Heart left ventricle (tissue), 16 donors: ENCODE results near the gene TTC32. TPM values are rescaled to one million over a fixed set of nuclear protein-coding genes. Genes with fewer than 3 reads are reported as not detected.
"Not testable (repeated sequence)": the region's sequence is repeated elsewhere in the genome, so short reads cannot be mapped to it uniquely, and the experiment has no call there.

Experiments
- ATAC-seq, 4 donors: fragments of 200-7000 bp; cut with Tn5 transposase; one replicate each; pipeline ENCODE4 v1.9.1; 2020 to 2022; ENCODE audit warnings: moderate library complexity in 4 of 4, mild to moderate bottlenecking in 3 of 4, moderate number of reproducible peaks in 1 of 4
- DNase-seq, 5 donors: peaks; one replicate each; pipeline ENCODE4 v3.0.0-alpha.2; 2020
- H3K27ac ChIP-seq, 12 donors: fragments of 200-600 bp; sonication (generic) in 4 of 12; one replicate each; pipeline versions ENCODE4 v1.5.0 to v1.8.0; 2016 to 2022; ENCODE audit warnings: mild to moderate bottlenecking in 2 of 12
- H3K27me3 ChIP-seq, 9 donors: fragments of 200-600 bp; sonication (generic) in 2 of 9; one replicate each; pipeline versions ENCODE4 v1.5.1 to v1.8.0; 2016 to 2022; ENCODE audit warnings: mild to moderate bottlenecking in 3 of 9
- H3K36me3 ChIP-seq, 9 donors: fragments of 200-600 bp; sonication (generic) in 2 of 9; one replicate each; pipeline versions ENCODE4 v1.5.0 to v1.8.0; 2018 to 2022; ENCODE audit warnings: mild to moderate bottlenecking in 2 of 9
- H3K4me1 ChIP-seq, 12 donors: fragments of 200-600 bp; sonication (generic) in 4 of 12; one replicate each; pipeline versions ENCODE4 v1.5.0 to v1.8.0; 2016 to 2022; ENCODE audit warnings: mild to moderate bottlenecking in 3 of 12
- H3K4me3 ChIP-seq, 12 donors: fragments of 200-600 bp; sonication (generic) in 4 of 12; one replicate each; pipeline versions ENCODE4 v1.5.0 to v1.8.0; 2017 to 2022; ENCODE audit warnings: mild to moderate bottlenecking in 9 of 12, moderate library complexity in 4 of 12
- H3K9me3 ChIP-seq, 12 donors: fragments of 200-600 bp; sonication (generic) in 4 of 12; one replicate each; pipeline versions ENCODE4 v1.5.0 to v1.8.0; 2016 to 2022; ENCODE audit warnings: mild to moderate bottlenecking in 1 of 12
- POLR2A ChIP-seq, 2 donors: fragments of 450-650 bp; IDR thresholded peaks; one replicate each; pipeline ENCODE4 v1.6.1; 2017; ENCODE audit warnings: antibody characterized with exemption in 2 of 2, mild to moderate bottlenecking in 2 of 2, moderate library complexity in 2 of 2
- WGBS, 4 donors: extraction: QIAGEN DNeasy Blood & Tissue Kit in 2 of 4; methylation state at CpG; one replicate each; pipeline versions ENCODE4 v1.1.5 to v1.1.7; 2013 to 2018; 5-methylcytosine and 5-hydroxymethylcytosine counted together
- intact Hi-C, 10 donors: fragments of 100-400 bp; cut with DNase I; formaldehyde crosslinking; loops; one replicate each; pipeline versions ENCODE4 v1.11.1 to v1.14.2; 2022
- polyA plus RNA-seq, 2 donors: library from polyadenylated mRNA; stranded (reverse); fragments of 200-250 nt; gene quantifications; one replicate each; pipeline ENCODE4 v1.2.3, GENCODE V29; 2013
- total RNA-seq, 9 donors: library from RNA; depleted of rRNA in 2 of 9; stranded (reverse); fragments of >200 nt in 2 of 9; fragmentation: NEBNext Ultra II Directional in 3 of 9; extraction: Animal tissue kit (Norgen Biotek cat#: 25700) in 3 of 9; gene quantifications; one replicate each; pipeline versions ENCODE4 v1.1.0 to v1.2.4, GENCODE V29; 2016 to 2023
- TF ChIP-seq, protein P1 (sequence below), 12 donors: fragments of 200-600 bp; sonication (generic) in 4 of 12; IDR thresholded peaks; one replicate each; pipeline versions ENCODE4 v1.5.0 to v1.8.0; 2018 to 2022; ENCODE audit warnings: antibody characterized with exemption in 12 of 12, mild to moderate bottlenecking in 5 of 12
- donor health status: ischemic (EF 13 %, LVEDD 7.1; RV severe dilation, severe dysfunction).
- donor health status: healthy with polysubstance abuse.
- donor health status: DM: no; HTN: yes; CAD: no.
- donor health status: DM: no; HTN: no; CAD: no.
- donor health status: ischemic (EF 25% LVEDD 6.9; RV normal size, moderate dysfunction).
- donor health status: ischemic (EF 25% LVEDD 5.7; RV mildly dilated, moderate dysfunction).
- donor health status: healthy.
- donor health status: DM: yes; HTN: yes; CAD: no.
- donor health status: ischemic (EF 35%, LVEDD 5.7; RV mildly dilated, moderate dysfunction).
- donor health status: nonischemic (EF 11% LVEDD 7.7; RV severe dilation, severe dysfunction).
- donor health status: DM: yes; HTN: yes; CAD: no.
- donor health status: PGD.
- donor health status: ischemic (EF 29% LVEDD 5.4; RV normal size, mild dysfunction).
- donor health status: nonischemic (EF 23%, LVEDD 6.1; RV moderate dilation, normal function).

The TTC32 gene
- total and polyA plus RNA-seq, 11 donors: 2.6 to 10.3 (median 6.3) TPM

DNA sequence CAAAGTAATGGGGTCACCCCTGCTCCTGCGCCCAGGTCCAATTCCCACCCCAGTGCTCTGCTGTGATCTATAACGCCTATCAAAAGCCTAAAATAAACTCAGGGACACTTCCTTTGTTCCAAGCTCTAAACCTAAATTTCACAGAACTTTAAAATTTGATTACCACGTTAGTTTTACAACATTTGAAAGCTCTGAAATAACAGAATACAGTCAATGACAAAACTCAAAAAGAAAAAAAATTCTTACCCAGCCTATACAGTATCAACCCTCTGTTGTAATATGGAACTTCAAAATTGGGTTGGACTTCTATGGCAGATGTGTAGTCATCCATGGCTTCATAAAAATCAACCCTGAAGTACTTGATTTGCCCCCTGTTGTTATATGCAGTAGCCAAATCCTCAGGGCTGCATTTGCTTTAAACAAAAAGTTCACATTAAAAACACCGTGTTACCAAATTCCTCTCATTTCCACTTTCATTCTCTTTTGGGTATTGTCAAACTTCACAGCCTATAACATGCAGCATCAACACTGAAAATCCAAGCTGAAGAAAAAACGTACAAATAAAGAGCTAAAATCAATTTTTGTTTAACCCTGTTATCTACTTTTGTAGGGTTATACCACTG is 4.0 kb downstream of the TTC32 start:
- intact Hi-C loops: loop anchor here in 1 of 10 donors (10.0 kb wide), 1 partner anchor 1343 kb away; no protein-coding TSS in a partner anchor
- Histone ChIP-seq H3K4me3 (no peak overlapping the region), H3K27me3 (no peaks in the 10 kb centered on the region), H3K36me3 (peaks cover 0 to 3% (median 0%) of the 10 kb centered on the region in 9 donors), H3K9me3 (no peaks in the 10 kb centered on the region), H3K4me1 (peaks cover 0 to 68% (median 48%) of the 10 kb centered on the region in 12 donors), H3K27ac (no peak overlapping the region)
- ATAC-seq: no peak
- no peak for DNase-seq
- TF ChIP-seq, protein P1, sequence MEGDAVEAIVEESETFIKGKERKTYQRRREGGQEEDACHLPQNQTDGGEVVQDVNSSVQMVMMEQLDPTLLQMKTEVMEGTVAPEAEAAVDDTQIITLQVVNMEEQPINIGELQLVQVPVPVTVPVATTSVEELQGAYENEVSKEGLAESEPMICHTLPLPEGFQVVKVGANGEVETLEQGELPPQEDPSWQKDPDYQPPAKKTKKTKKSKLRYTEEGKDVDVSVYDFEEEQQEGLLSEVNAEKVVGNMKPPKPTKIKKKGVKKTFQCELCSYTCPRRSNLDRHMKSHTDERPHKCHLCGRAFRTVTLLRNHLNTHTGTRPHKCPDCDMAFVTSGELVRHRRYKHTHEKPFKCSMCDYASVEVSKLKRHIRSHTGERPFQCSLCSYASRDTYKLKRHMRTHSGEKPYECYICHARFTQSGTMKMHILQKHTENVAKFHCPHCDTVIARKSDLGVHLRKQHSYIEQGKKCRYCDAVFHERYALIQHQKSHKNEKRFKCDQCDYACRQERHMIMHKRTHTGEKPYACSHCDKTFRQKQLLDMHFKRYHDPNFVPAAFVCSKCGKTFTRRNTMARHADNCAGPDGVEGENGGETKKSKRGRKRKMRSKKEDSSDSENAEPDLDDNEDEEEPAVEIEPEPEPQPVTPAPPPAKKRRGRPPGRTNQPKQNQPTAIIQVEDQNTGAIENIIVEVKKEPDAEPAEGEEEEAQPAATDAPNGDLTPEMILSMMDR (IDR thresholded peaks at IDR 0.05): no peak
- no peak for TF ChIP-seq POLR2A (IDR thresholded peaks at IDR 0.05)
- 63 to 70% (median 65%) methylated on average over 5 of the region's 5 CpGs for WGBS, 4 donors

DNA sequence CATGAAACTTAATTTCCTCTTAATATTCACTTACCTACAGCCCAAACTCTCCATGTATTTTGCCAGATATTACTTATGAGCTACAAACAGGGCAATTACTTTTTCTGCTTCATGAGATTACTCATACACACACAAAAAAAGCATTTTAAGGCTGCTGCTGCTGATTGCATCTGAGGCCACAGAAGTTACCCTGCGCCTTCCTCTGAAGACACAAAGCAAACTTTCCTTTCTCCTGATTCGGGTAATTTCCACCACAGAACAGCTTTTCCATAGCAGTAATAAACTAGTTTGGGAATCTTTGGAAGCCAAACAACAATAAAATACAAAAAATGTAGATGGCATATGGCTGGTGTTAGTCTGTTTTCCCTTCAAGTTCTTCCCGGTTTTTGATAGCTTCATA is 6.2 kb downstream of the TTC32 start:
- Histone ChIP-seq H3K27me3 (no peaks in the 10 kb centered on the region), H3K9me3 (no peaks in the 10 kb centered on the region), H3K4me1 (peaks cover 0 to 63% (median 43%) of the 10 kb centered on the region in 12 donors), H3K27ac (no peak overlapping the region), H3K36me3 (peaks cover 0 to 3% (median 0%) of the 10 kb centered on the region in 9 donors), H3K4me3 (no peak overlapping the region)
- TF ChIP-seq, protein P1 (IDR thresholded peaks at IDR 0.05): no peak
- TF ChIP-seq POLR2A (IDR thresholded peaks at IDR 0.05): no peak
- intact Hi-C loops: loop anchor here in 1 of 10 donors (10.0 kb wide), 1 partner anchor 1341 kb away; no protein-coding TSS in a partner anchor
- DNase-seq: no peak
- no peak for ATAC-seq
- WGBS, 4 donors: 78 to 83% (median 80%) methylated on average over 3 of the region's 3 CpGs

DNA sequence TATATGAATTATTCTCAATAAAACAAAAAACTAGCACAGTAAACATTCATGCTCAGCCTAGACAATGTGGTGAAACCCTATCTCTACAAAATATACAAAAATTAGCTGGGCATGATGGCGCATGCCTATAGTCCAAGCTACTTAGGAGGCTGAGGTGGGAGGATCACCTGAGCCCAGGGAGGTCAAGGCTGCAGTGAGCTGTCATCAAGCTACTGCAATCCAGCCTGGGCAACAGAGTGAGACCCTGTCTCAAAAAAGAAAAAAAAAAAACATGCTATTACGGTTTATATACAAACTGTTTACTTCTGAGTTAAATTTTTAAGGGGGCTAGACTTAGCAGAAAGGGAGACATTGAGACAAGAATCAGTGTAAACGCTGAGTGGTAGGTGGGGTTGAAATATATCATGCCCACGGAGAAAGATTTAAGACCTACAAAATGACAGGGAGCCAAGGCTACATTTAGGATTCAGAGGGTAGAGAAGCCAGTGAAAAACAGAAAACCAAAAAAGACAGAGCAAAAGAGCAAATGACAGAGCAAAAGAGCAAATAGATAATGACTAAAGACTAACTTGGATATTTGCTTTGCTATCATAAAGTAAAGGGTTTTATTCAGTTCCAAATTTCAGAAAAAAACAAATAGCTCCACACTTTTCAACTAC is 7.5 kb downstream of the TTC32 start:
- WGBS, 4 donors: 94 to 96% (median 95%) methylated on average over 4 of the region's 4 CpGs
- Histone ChIP-seq H3K27me3 (no peaks in the 10 kb centered on the region), H3K27ac (no peak overlapping the region), H3K36me3 (peaks cover 0 to 3% (median 0%) of the 10 kb centered on the region in 9 donors), H3K4me1 (peaks cover 0 to 58% (median 38%) of the 10 kb centered on the region in 12 donors), H3K9me3 (no peaks in the 10 kb centered on the region), H3K4me3 (no peak overlapping the region)
- no peak for ATAC-seq
- TF ChIP-seq POLR2A (IDR thresholded peaks at IDR 0.05): no peak
- TF ChIP-seq, protein P1 (IDR thresholded peaks at IDR 0.05): no peak
- intact Hi-C loops: loop anchor here in 1 of 10 donors (10.0 kb wide), 1 partner anchor 1339 kb away; no protein-coding TSS in a partner anchor
- DNase-seq: no peak

DNA sequence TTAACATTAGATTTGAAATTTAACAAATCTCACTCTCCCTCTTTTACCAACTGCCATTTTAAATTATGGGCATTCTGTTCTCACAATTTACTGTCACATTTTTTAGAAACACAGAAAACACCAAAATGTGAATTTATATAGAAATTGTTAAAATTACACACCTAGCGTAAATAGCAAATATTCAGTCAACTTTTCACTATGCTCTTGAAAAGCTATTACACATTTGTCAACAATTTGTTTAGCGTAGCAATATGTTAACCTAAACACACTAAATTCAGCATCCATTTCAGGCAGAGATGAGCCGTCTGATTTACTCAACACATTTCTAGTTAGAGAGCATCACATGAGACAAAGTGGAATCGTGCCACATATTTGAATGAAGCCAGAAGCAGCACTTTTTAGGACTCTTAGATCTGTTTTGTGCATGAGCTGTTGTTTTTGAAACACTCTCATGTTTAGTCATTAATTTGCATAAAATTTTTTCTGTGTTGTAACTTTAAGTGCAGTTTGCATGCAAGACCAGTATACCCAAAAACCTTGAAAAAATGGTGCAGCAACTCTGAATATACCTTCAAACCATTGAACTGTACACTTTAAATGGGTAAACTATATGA is 8.2 kb downstream of the TTC32 start:
- Histone ChIP-seq H3K27me3 (no peaks in the 10 kb centered on the region), H3K36me3 (peaks cover 0 to 3% (median 0%) of the 10 kb centered on the region in 9 donors), H3K4me1 (peaks cover 0 to 56% (median 36%) of the 10 kb centered on the region in 12 donors), H3K4me3 (no peak overlapping the region), H3K27ac (no peak overlapping the region), H3K9me3 (no peaks in the 10 kb centered on the region)
- ATAC-seq (no peak), DNase-seq (no peak)
- intact Hi-C loops: loop anchor here in 1 of 10 donors (10.0 kb wide), 1 partner anchor 1339 kb away; no protein-coding TSS in a partner anchor
- no peak for TF ChIP-seq POLR2A (IDR thresholded peaks at IDR 0.05)
- TF ChIP-seq, protein P1 (IDR thresholded peaks at IDR 0.05): no peak
- 82 to 85% (median 83%) methylated on average over 4 of the region's 4 CpGs for WGBS, 4 donors

DNA sequence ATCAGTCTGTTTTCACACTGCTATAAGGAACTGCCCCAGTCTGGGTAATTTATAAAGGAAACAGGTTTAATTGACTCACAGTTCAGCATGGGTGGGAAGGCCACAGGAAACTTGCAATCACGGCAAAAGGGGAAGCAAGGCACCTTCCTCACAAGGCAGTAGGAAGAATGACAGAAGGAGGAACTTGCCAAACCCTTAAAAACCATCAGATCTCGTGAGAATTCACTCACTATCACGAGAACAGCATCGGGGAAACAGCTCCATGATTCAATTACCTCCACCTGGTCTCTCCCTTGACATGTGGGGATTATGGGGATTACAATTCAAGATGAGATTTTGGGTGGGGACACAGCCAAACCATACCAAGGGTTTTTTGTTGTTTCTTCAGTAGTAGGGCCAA is 9.8 kb downstream of the TTC32 start:
- H3K9me3 ChIP-seq, H3K36me3 ChIP-seq, H3K4me3 ChIP-seq, DNase-seq, H3K27me3 ChIP-seq: not testable (repeated sequence)
- peak in 1 of 4 donors; percentile 56 for ATAC-seq
- intact Hi-C loops: loop anchor here in 1 of 10 donors (10.0 kb wide), 1 partner anchor 1337 kb away; no protein-coding TSS in a partner anchor
- 44 to 55% (median 53%) methylated on average over 4 of the region's 4 CpGs for WGBS, 4 donors
- Histone ChIP-seq H3K27ac (peak overlapping the region in 1 of 12 donors; percentile 18), H3K4me1 (peaks cover 0 to 39% (median 22%) of the 10 kb centered on the region in 12 donors)
